PC-3 (cell line): ENCODE measurements around the gene GABRA5. TPM values are rescaled to one million over a fixed set of nuclear protein-coding genes. Genes with fewer than 3 reads are reported as not detected.

Experiments
- ATAC-seq: fragments of 200-7000 bp; cut with Tn5 transposase; 2 replicates; pipeline ENCODE4 v1.9.1; 2020; ENCODE audit warnings: mild to moderate bottlenecking, moderate library complexity
- BruUV-seq: library from RNA; stranded (reverse); fragments of 400-500 nt; replicated peaks from 2 replicates; lab custom pipeline; 2021; lab: Mats Ljungman, UMichigan
- CTCF ChIA-PET: fragments of 300-600 bp; sonication (Branson Sonifier 250); formaldehyde crosslinking; loops from one replicate; lab custom pipeline; 2022; ENCODE audit warnings: antibody characterized with exemption; lab: Charles Lee
- POLR2A ChIA-PET: fragments of 300-600 bp; sonication (Branson Sonifier 250); formaldehyde crosslinking; loops from one replicate; lab custom pipeline; 2022; ENCODE audit warnings: antibody characterized with exemption; ENCODE audit not compliant: unreplicated experiment; lab: Charles Lee
- DNase-seq: peaks from one replicate; pipeline ENCODE4 v3.0.0-alpha.2; 2015
- H2AFZ ChIP-seq: fragments of 300-600 bp; sonication (generic); 2 replicates; pipeline ENCODE4 v1.6.0; 2016; ENCODE audit warnings: antibody characterized with exemption, low read length
- H3F3A ChIP-seq: fragments of 300-600 bp; sonication (generic); one replicate; pipeline ENCODE4 v1.6.0; 2017; ENCODE audit warnings: antibody characterized with exemption, low read length, control low read depth, mild to moderate bottlenecking; ENCODE audit not compliant: unreplicated experiment
- H3K27ac ChIP-seq: fragments of 300-600 bp; sonication (generic); 2 replicates; pipeline ENCODE4 v1.5.1; 2016; ENCODE audit warnings: mild to moderate bottlenecking, low read length
- H3K27me3 ChIP-seq: fragments of 300-600 bp; sonication (generic); 2 replicates; pipeline ENCODE4 v1.6.1; 2016; ENCODE audit warnings: low read length, mixed read lengths
- H3K36me3 ChIP-seq: fragments of 300-600 bp; sonication (generic); 2 replicates; pipeline ENCODE4 v1.6.1; 2016; ENCODE audit warnings: low read depth, mixed run types, low read length, mixed read lengths
- H3K4me1 ChIP-seq: fragments of 300-600 bp; sonication (generic); 2 replicates; pipeline ENCODE4 v1.5.1; 2016; ENCODE audit warnings: low read length; ENCODE audit not compliant: insufficient read depth
- H3K4me2 ChIP-seq: fragments of 300-600 bp; sonication (generic); 2 replicates; pipeline ENCODE4 v1.6.0; 2016; ENCODE audit warnings: low read length
- H3K4me3 ChIP-seq: fragments of 300-600 bp; sonication (generic); 2 replicates; pipeline ENCODE4 v1.5.1; 2016; ENCODE audit warnings: mild to moderate bottlenecking, low read length, mixed read lengths
- H3K79me2 ChIP-seq: fragments of 300-600 bp; sonication (generic); 2 replicates; pipeline ENCODE4 v1.6.1; 2017; ENCODE audit warnings: low read length, mixed read lengths
- H3K9ac ChIP-seq: fragments of 300-600 bp; sonication (generic); 2 replicates; pipeline ENCODE4 v1.6.0; 2016; ENCODE audit warnings: mild to moderate bottlenecking, low read length
- H3K9me2 ChIP-seq: fragments of 300-600 bp; sonication (generic); replicated peaks from 2 replicates; pipeline ENCODE4 v1.6.1; 2016; ENCODE audit warnings: mixed run types, low read length, mixed read lengths
- H3K9me3 ChIP-seq: fragments of 300-600 bp; sonication (generic); 2 replicates; pipeline ENCODE4 v1.6.1; 2016; ENCODE audit warnings: low read length, mixed read lengths
- H4K20me1 ChIP-seq: fragments of 300-600 bp; sonication (generic); 2 replicates; pipeline ENCODE4 v1.6.1; 2016; ENCODE audit warnings: low read length, mixed read lengths
- CTCF ChIP-seq: fragments of 300-600 bp; sonication (generic); conservative IDR thresholded peaks from 2 replicates; pipeline ENCODE4 v1.5.1; 2017; ENCODE audit warnings: antibody characterized with exemption, low read depth, mild to moderate bottlenecking, low read length
- EZH2 ChIP-seq: fragments of 300-600 bp; sonication (generic); IDR thresholded peaks from one replicate; pipeline ENCODE4 v1.6.1; 2017; ENCODE audit warnings: antibody characterized with exemption, mild to moderate bottlenecking, low read length; ENCODE audit not compliant: unreplicated experiment
- EZH2phosphoT487 ChIP-seq: fragments of 300-600 bp; sonication (generic); IDR thresholded peaks from 2 replicates; pipeline ENCODE4 v1.6.1; 2018; ENCODE audit warnings: mild to moderate bottlenecking, antibody characterized with exemption, low read length, borderline replicate concordance
- intact Hi-C: fragments of 100-400 bp; cut with micrococcal nuclease; formaldehyde crosslinking; loops from 2 replicates; pipeline ENCODE4 v1.9.0; 2023
- total RNA-seq: library from RNA; depleted of rRNA; stranded (reverse); fragments of >200 nt; gene quantifications from 2 replicates; pipeline ENCODE4 v1.2.3, GENCODE V29; 2014

GABRA5 gene
- total RNA-seq, 1 experiment from 2014 or later, result not detected

GRCh38 chr15:26868029-26868685 lies 1.3 kb downstream of the GABRA5 start:
- no peaks in the 10 kb centered on the region for H3K36me3 ChIP-seq
- no peaks in the 10 kb centered on the region for H3F3A ChIP-seq
- no peaks in the 10 kb centered on the region for H3K4me1 ChIP-seq
- CTCF ChIA-PET, result no interaction called here
- no peak overlapping the region for H2AFZ ChIP-seq
- no peak overlapping the region for H3K27ac ChIP-seq
- no peaks in the 10 kb centered on the region for H4K20me1 ChIP-seq
- H3K9ac ChIP-seq, result no peak overlapping the region
- H3K9me2 ChIP-seq, result no peaks in the 10 kb centered on the region
- no peak for ATAC-seq
- TF ChIP-seq EZH2phosphoT487, result no peak
- no peak for TF ChIP-seq EZH2
- no peak for TF ChIP-seq CTCF
- POLR2A ChIA-PET, result no interaction called here
- H3K9me3 ChIP-seq, result no peaks in the 10 kb centered on the region
- intact Hi-C loops, result no loop called here
- DNase-seq, result no peak
- H3K4me3 ChIP-seq, result no peak overlapping the region
- no peaks in the 10 kb centered on the region for H3K79me2 ChIP-seq
- H3K27me3 ChIP-seq, result peaks cover 30% of the 10 kb centered on the region
- no peak overlapping the region for H3K4me2 ChIP-seq
- no TSS peak for BruUV-seq

GRCh38 chr15:26869628-26870027 lies 2.8 kb downstream of the GABRA5 start:
- no TSS peak for BruUV-seq
- Histone ChIP-seq H2AFZ (no peak overlapping the region), H3K9me2 (no peaks in the 10 kb centered on the region), H3K4me2 (no peak overlapping the region), H3K27ac (no peak overlapping the region), H3K79me2 (no peaks in the 10 kb centered on the region), H3K4me1 (no peaks in the 10 kb centered on the region), H3K9ac (no peak overlapping the region), H4K20me1 (no peaks in the 10 kb centered on the region), H3F3A (no peaks in the 10 kb centered on the region), H3K36me3 (no peaks in the 10 kb centered on the region), H3K9me3 (no peaks in the 10 kb centered on the region), H3K27me3 (peaks cover 30% of the 10 kb centered on the region), H3K4me3 (no peak overlapping the region)
- ChIA-PET POLR2A (no interaction called here), CTCF (no interaction called here)
- TF ChIP-seq EZH2 (no peak), EZH2phosphoT487 (no peak), CTCF (no peak)
- no peak for DNase-seq
- ATAC-seq, result no peak
- intact Hi-C loops, result no loop called here

- Histone ChIP-seq H3K27me3 (peaks cover 30% of the 10 kb centered on the region), H3K4me3 (no peak overlapping the region), H3K27ac (no peak overlapping the region), H3K4me2 (no peak overlapping the region), H3K9ac (no peak overlapping the region), H3K36me3 (no peaks in the 10 kb centered on the region), H3F3A (no peaks in the 10 kb centered on the region), H4K20me1 (no peaks in the 10 kb centered on the region), H3K4me1 (no peaks in the 10 kb centered on the region), H3K79me2 (no peaks in the 10 kb centered on the region), H3K9me3 (no peaks in the 10 kb centered on the region), H3K9me2 (no peaks in the 10 kb centered on the region), H2AFZ (no peak overlapping the region)
- POLR2A ChIA-PET, result no interaction called here
- TF ChIP-seq EZH2, result no peak
- no peak for TF ChIP-seq CTCF
- TF ChIP-seq EZH2phosphoT487, result no peak
- intact Hi-C loops, result no loop called here
- BruUV-seq, result no TSS peak
- no peak for ATAC-seq
- no peak for DNase-seq
- CTCF ChIA-PET, result no interaction called here
Measured at GRCh38 chr15:26870346-26870745, 3.5 kb downstream of the GABRA5 start.
